ENCODE measurements around the gene EBF4. TPM values are rescaled to one million over a fixed set of nuclear protein-coding genes. Genes with fewer than 3 reads are reported as not detected.

Gene EBF4
- total and polyA plus RNA-seq, 8 donors, result 7.0 to 69.2 (median 12.6) TPM

- Histone ChIP-seq H3K36me3 (no peaks in the 10 kb centered on the region), H3K4me1 (peaks cover 5 to 25% (median 22%) of the 10 kb centered on the region in 4 donors), H3K4me3 (no peak overlapping the region), H3K27ac (no peak overlapping the region), H3K9me3 (no peaks in the 10 kb centered on the region), H3K27me3 (peaks cover 2 to 97% (median 49%) of the 10 kb centered on the region in 3 donors)
- DNase-seq, result no peak
- WGBS, 5 donors, result 73 to 83% (median 80%) methylated on average over 6 of the region's 6 CpGs
- intact Hi-C loops (cut with DNase I; ENCODE audit: low total_unique reads), result no loop called here
- TF ChIP-seq POLR2AphosphoS5 (IDR thresholded peaks at IDR 0.05) (no peak), POLR2A (IDR thresholded peaks at IDR 0.05) (no peak), CTCF (IDR thresholded peaks at IDR 0.05) (no peak), EP300 (IDR thresholded peaks at IDR 0.05) (no peak)
Measured at GRCh38 chr20:2798814-2799213, 106.2 kb downstream of the EBF4 start.

- H3K36me3 ChIP-seq, result no peaks in the 10 kb centered on the region
- no peak for DNase-seq
- H3K4me1 ChIP-seq, result peaks cover 5 to 25% (median 22%) of the 10 kb centered on the region in 4 donors
- WGBS, 5 donors, result 49 to 64% (median 53%) methylated on average over 8 to 9 of the region's 9 CpGs
- H3K27ac ChIP-seq, result no peak overlapping the region
- no peaks in the 10 kb centered on the region for H3K9me3 ChIP-seq
- intact Hi-C loops (cut with DNase I; ENCODE audit: low total_unique reads), result no loop called here
- peaks cover under 1 to 97% (median 52%) of the 10 kb centered on the region in 3 donors for H3K27me3 ChIP-seq
- TF ChIP-seq POLR2A (IDR thresholded peaks at IDR 0.05) (no peak), EP300 (IDR thresholded peaks at IDR 0.05) (no peak), CTCF (IDR thresholded peaks at IDR 0.05) (no peak), POLR2AphosphoS5 (IDR thresholded peaks at IDR 0.05) (no peak)
- peak overlapping the region; percentile 15 to 53 (median 30) for H3K4me3 ChIP-seq
Measured at GRCh38 chr20:2799271-2799670, 106.7 kb downstream of the EBF4 start.

- no peak overlapping the region for H3K27ac ChIP-seq
- H3K9me3 ChIP-seq, result no peaks in the 10 kb centered on the region
- no peaks in the 10 kb centered on the region for H3K36me3 ChIP-seq
- peaks cover 5 to 99% (median 59%) of the 10 kb centered on the region in 3 donors for H3K27me3 ChIP-seq
- intact Hi-C loops (cut with DNase I; ENCODE audit: low total_unique reads), result no loop called here
- H3K4me3 ChIP-seq, result peak overlapping the region; percentile 15 to 53 (median 30)
- H3K4me1 ChIP-seq, result peaks cover 5 to 28% (median 23%) of the 10 kb centered on the region in 4 donors
- TF ChIP-seq POLR2AphosphoS5 (IDR thresholded peaks at IDR 0.05) (no peak), EP300 (IDR thresholded peaks at IDR 0.05) (no peak), POLR2A (IDR thresholded peaks at IDR 0.05) (no peak), CTCF (IDR thresholded peaks at IDR 0.05) (no peak)
- 3 to 7% (median 4%) methylated on average over 28 to 61 of the region's 61 CpGs for WGBS, 5 donors
- peak in 1 of 2 donors; percentile 50 for DNase-seq
Measured at GRCh38 chr20:2799688-2800520, 107.3 kb downstream of the EBF4 start.

- peaks cover 5 to 36% (median 30%) of the 10 kb centered on the region in 4 donors for H3K4me1 ChIP-seq
- peak in 1 of 2 donors; percentile 72 for DNase-seq
- peak within 1 kb of the TSS; percentile 15 to 53 (median 30) for H3K4me3 ChIP-seq
- H3K27ac ChIP-seq, result no peak within 1 kb of the TSS
- no peaks in the 10 kb centered on the region for H3K9me3 ChIP-seq
- intact Hi-C loops (cut with DNase I; ENCODE audit: low total_unique reads), result no loop called here
- no peaks in the 10 kb centered on the region for H3K36me3 ChIP-seq
- H3K27me3 ChIP-seq, result peaks cover 8 to 99% (median 67%) of the 10 kb centered on the region in 3 donors
- 3 to 14% (median 3%) methylated on average over 11 to 49 of the region's 52 CpGs for WGBS, 5 donors
- TF ChIP-seq CTCF (IDR thresholded peaks at IDR 0.05) (no peak), POLR2AphosphoS5 (IDR thresholded peaks at IDR 0.05) (no peak), POLR2A (IDR thresholded peaks at IDR 0.05) (no peak), EP300 (IDR thresholded peaks at IDR 0.05) (no peak)
Measured at GRCh38 chr20:2800521-2801285, 108.1 kb downstream of the EBF4 start, which contains the start of gene CPXM1. Gene CPXM1 (minus strand): TSS chr20:2800627. CDS start chr20:2800572, 55 bp downstream.
